ENCODE results near the gene LAPTM5.

DNA sequence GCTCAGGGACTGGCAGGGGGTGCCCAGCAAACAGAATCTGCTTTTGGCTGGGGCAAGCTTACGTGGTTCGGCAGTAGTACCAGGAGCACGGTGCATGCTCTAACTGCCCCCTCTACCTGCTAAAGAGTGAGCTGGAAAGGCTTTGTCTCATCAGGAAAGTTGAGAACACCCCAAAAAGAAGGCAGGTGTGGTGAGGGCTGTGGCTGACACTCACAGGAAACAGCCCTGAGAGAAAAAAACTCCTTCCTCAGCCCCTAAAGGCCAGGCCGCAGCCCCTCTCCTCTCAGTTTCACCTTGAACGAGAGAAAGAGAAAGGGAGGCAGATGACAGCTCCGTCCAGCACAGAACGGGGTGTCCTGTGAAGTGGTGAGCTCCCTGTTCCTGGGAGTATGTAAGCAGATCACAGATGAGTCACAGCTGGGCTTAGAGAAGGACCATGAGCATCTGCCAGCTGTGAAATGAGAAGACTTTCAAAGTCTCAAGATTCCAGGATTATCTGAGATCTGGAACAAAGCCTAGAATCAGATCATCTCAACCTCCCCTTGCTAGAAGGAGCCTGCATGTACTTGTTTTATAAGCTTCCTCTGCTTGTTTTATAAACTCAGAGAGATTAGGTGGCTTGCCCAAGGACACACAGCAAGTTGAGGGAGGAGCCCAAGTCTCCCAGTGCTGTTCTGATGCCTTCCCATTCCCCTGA lies 13.4 kb downstream of the LAPTM5 start:
- TF ChIP-seq CTCF (IDR thresholded peaks at IDR 0.05) (no peak), POLR2A (IDR thresholded peaks at IDR 0.05) (no peak), POLR2AphosphoS5 (IDR thresholded peaks at IDR 0.05) (no peak)
